Measurements from ENCODE around the gene LRMDA. TPM values are rescaled to one million over a fixed set of nuclear protein-coding genes. Genes with fewer than 3 reads are reported as not detected.

Gene LRMDA
- total RNA-seq, 1 experiment from 2014 or later = 1.2 TPM

GRCh38 chr10:75440271-75440793 is 8.9 kb downstream of the LRMDA start:
- intact Hi-C loops (cut with micrococcal nuclease) = no loop called here
- no peaks in the 10 kb centered on the region for H3F3A ChIP-seq (ENCODE audit: low read length, unreplicated experiment)
- no peak for TF ChIP-seq EZH2 (IDR thresholded peaks at IDR 0.05; ENCODE audit: low read length, unreplicated experiment)
- TF ChIP-seq CTCF (conservative IDR thresholded peaks at IDR 0.05; ENCODE audit: low read depth, low read length) = no peak
- TF ChIP-seq EZH2phosphoT487 (IDR thresholded peaks at IDR 0.05; ENCODE audit: borderline replicate concordance, low read length) = no peak
- H3K36me3 ChIP-seq (ENCODE audit: low read depth, low read length) = peaks cover 16% of the 10 kb centered on the region; the same call in 1 of the 2 replicates
- peaks cover 4% of the 10 kb centered on the region; the same call in 1 of the 2 replicates for H3K27me3 ChIP-seq (ENCODE audit: low read length)
- H4K20me1 ChIP-seq (ENCODE audit: low read length) = no peaks in the 10 kb centered on the region
- ATAC-seq (no peak), DNase-seq (no peak)
- H3K27ac ChIP-seq (ENCODE audit: low read length) = no peak overlapping the region
- H3K79me2 ChIP-seq (ENCODE audit: low read length) = no peaks in the 10 kb centered on the region
- no peak overlapping the region for H2AFZ ChIP-seq (ENCODE audit: low read length)
- H3K4me1 ChIP-seq (ENCODE audit: insufficient read depth, low read length) = no peaks in the 10 kb centered on the region
- H3K9me2 ChIP-seq (replicated peaks; ENCODE audit: low read length) = no peaks in the 10 kb centered on the region
- H3K4me3 ChIP-seq (ENCODE audit: low read length) = no peak overlapping the region
- no TSS peak for BruUV-seq (replicated peaks)
- no peak overlapping the region for H3K9ac ChIP-seq (ENCODE audit: low read length)
- peaks cover 26% of the 10 kb centered on the region for H3K9me3 ChIP-seq (ENCODE audit: low read length)
- ChIA-PET POLR2A (ENCODE audit: unreplicated experiment) (no interaction called here), CTCF (no interaction called here)
- no peak overlapping the region for H3K4me2 ChIP-seq (ENCODE audit: low read length)

GRCh38 chr10:75441196-75441595 is 9.8 kb downstream of the LRMDA start:
- Histone ChIP-seq H3K79me2 (ENCODE audit: low read length) (no peaks in the 10 kb centered on the region), H3K4me3 (ENCODE audit: low read length) (no peak overlapping the region), H3K4me2 (ENCODE audit: low read length) (no peak overlapping the region), H4K20me1 (ENCODE audit: low read length) (no peaks in the 10 kb centered on the region), H2AFZ (ENCODE audit: low read length) (no peak overlapping the region), H3F3A (ENCODE audit: low read length, unreplicated experiment) (no peaks in the 10 kb centered on the region), H3K4me1 (ENCODE audit: insufficient read depth, low read length) (no peaks in the 10 kb centered on the region), H3K27ac (ENCODE audit: low read length) (no peak overlapping the region), H3K9me3 (ENCODE audit: low read length) (peaks cover 33% of the 10 kb centered on the region), H3K9ac (ENCODE audit: low read length) (no peak overlapping the region), H3K9me2 (replicated peaks; ENCODE audit: low read length) (no peaks in the 10 kb centered on the region), H3K27me3 (ENCODE audit: low read length) (no peaks in the 10 kb centered on the region; the same call in 1 of the 2 replicates), H3K36me3 (ENCODE audit: low read depth, low read length) (peaks cover 16% of the 10 kb centered on the region; the same call in 1 of the 2 replicates)
- BruUV-seq (replicated peaks) = no TSS peak
- ChIA-PET CTCF (no interaction called here), POLR2A (ENCODE audit: unreplicated experiment) (no interaction called here)
- TF ChIP-seq EZH2phosphoT487 (IDR thresholded peaks at IDR 0.05; ENCODE audit: borderline replicate concordance, low read length) = no peak
- no peak for TF ChIP-seq CTCF (conservative IDR thresholded peaks at IDR 0.05; ENCODE audit: low read depth, low read length)
- no peak for TF ChIP-seq EZH2 (IDR thresholded peaks at IDR 0.05; ENCODE audit: low read length, unreplicated experiment)
- ATAC-seq (no peak), DNase-seq (no peak)
- intact Hi-C loops (cut with micrococcal nuclease) = no loop called here

GRCh38 chr10:75441682-75442081 is 10.3 kb downstream of the LRMDA start:
- Histone ChIP-seq H3F3A (ENCODE audit: low read length, unreplicated experiment) (no peaks in the 10 kb centered on the region), H3K36me3 (ENCODE audit: low read depth, low read length) (peaks cover 16% of the 10 kb centered on the region; the same call in 1 of the 2 replicates), H3K27me3 (ENCODE audit: low read length) (no peaks in the 10 kb centered on the region; the same call in 1 of the 2 replicates), H3K9me3 (ENCODE audit: low read length) (peaks cover 34% of the 10 kb centered on the region), H4K20me1 (ENCODE audit: low read length) (no peaks in the 10 kb centered on the region), H3K9ac (ENCODE audit: low read length) (no peak overlapping the region), H3K27ac (ENCODE audit: low read length) (no peak overlapping the region), H3K4me2 (ENCODE audit: low read length) (no peak overlapping the region), H3K4me1 (ENCODE audit: insufficient read depth, low read length) (no peaks in the 10 kb centered on the region), H3K79me2 (ENCODE audit: low read length) (no peaks in the 10 kb centered on the region), H3K4me3 (ENCODE audit: low read length) (no peak overlapping the region), H2AFZ (ENCODE audit: low read length) (no peak overlapping the region), H3K9me2 (replicated peaks; ENCODE audit: low read length) (no peaks in the 10 kb centered on the region)
- intact Hi-C loops (cut with micrococcal nuclease) = no loop called here
- ATAC-seq (no peak), DNase-seq (no peak)
- TF ChIP-seq EZH2phosphoT487 (IDR thresholded peaks at IDR 0.05; ENCODE audit: borderline replicate concordance, low read length) (no peak), CTCF (conservative IDR thresholded peaks at IDR 0.05; ENCODE audit: low read depth, low read length) (no peak), EZH2 (IDR thresholded peaks at IDR 0.05; ENCODE audit: low read length, unreplicated experiment) (no peak)
- CTCF ChIA-PET = no interaction called here
- BruUV-seq (replicated peaks) = no TSS peak
- POLR2A ChIA-PET (ENCODE audit: unreplicated experiment) = interaction anchor here (0.5 kb wide), 1 partner anchor 40 kb away, joined by 5 read pairs; no protein-coding TSS in a partner anchor
